BLaER1 treated with 17β-estradiol and CSF1 and Interleukin-3, amounts not matched to agents 10 nM and 100 nM (cell line): Measurements from ENCODE around the gene VRK3.
"Not testable (repeated sequence)": the region's sequence is repeated elsewhere in the genome, so short reads cannot be mapped to it uniquely, and the experiment has no call there.

ENCODE experiments used
- H3K27ac ChIP-seq, 11 experiments: shearing (Covaris generic); formaldehyde crosslinking; 2 replicates each; pipeline ENCODE4 v1.8.1; 2022
- H3K27me3 ChIP-seq, 11 experiments: shearing (Covaris generic); formaldehyde crosslinking; 2 replicates each; pipeline ENCODE4 v1.8.1; 2022
- H3K36me3 ChIP-seq, 11 experiments: shearing (Covaris generic); formaldehyde crosslinking; 2 replicates each; pipeline ENCODE4 v1.8.1; 2022
- H3K4me1 ChIP-seq, 10 experiments: shearing (Covaris generic); formaldehyde crosslinking; 2 replicates each; pipeline ENCODE4 v1.8.1; 2022
- H3K4me2 ChIP-seq, 11 experiments: shearing (Covaris generic); formaldehyde crosslinking; 2 replicates each; pipeline ENCODE4 v1.8.1; 2022
- H3K4me3 ChIP-seq, 10 experiments: shearing (Covaris generic); formaldehyde crosslinking; 2 replicates each; pipeline ENCODE4 v1.8.1; 2022
- H3K9ac ChIP-seq, 11 experiments: shearing (Covaris generic); formaldehyde crosslinking; 2 replicates each; pipeline ENCODE4 v1.8.1; 2022
- H3K9me3 ChIP-seq, 11 experiments: shearing (Covaris generic); formaldehyde crosslinking; replicated peaks in 1 of 11; 2 replicates each; pipeline ENCODE4 v1.8.1; 2022
- H4K20me1 ChIP-seq, 11 experiments: shearing (Covaris generic); formaldehyde crosslinking; 2 replicates each; pipeline ENCODE4 v1.8.1; 2022
- Cebpa-rat ChIP-seq, 11 experiments: shearing (Covaris generic); IDR thresholded peaks; 2 replicates each; pipeline ENCODE4 v1.8.1; 2022

Gene VRK3

DNA sequence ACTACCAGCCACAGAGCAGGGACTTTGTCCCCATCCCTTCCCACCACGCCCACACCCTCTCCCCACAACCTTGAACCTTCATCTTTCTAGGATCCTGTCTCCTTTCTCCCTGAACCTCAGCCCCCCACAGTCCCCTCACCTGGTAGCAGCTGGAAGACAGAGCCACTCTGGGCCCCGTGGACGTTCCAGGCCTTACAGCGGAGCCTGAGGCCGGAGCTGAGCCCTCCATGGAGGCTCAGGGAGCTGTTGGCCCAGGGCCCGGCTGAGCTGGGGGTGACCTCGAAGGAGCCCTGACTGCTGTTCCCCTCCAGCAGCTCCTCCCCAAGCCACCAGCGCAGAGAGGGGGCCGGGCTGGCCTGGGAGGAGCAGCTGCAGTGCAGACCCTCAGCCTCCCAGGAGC, 67.0 kb downstream of the VRK3 start:
- not testable (repeated sequence) for H4K20me1 ChIP-seq, H3K9ac ChIP-seq, H3K36me3 ChIP-seq, H3K27ac ChIP-seq, H3K27me3 ChIP-seq, H3K4me3 ChIP-seq, H3K4me2 ChIP-seq
- Histone ChIP-seq H3K4me1 (peaks cover 22 to 53% (median 27%) of the 10 kb centered on the region in 10 experiments), H3K9me3 (peaks cover 0 to 18% (median 5%) of the 10 kb centered on the region in 11 experiments; a peak in 15 of 22 replicates)

DNA sequence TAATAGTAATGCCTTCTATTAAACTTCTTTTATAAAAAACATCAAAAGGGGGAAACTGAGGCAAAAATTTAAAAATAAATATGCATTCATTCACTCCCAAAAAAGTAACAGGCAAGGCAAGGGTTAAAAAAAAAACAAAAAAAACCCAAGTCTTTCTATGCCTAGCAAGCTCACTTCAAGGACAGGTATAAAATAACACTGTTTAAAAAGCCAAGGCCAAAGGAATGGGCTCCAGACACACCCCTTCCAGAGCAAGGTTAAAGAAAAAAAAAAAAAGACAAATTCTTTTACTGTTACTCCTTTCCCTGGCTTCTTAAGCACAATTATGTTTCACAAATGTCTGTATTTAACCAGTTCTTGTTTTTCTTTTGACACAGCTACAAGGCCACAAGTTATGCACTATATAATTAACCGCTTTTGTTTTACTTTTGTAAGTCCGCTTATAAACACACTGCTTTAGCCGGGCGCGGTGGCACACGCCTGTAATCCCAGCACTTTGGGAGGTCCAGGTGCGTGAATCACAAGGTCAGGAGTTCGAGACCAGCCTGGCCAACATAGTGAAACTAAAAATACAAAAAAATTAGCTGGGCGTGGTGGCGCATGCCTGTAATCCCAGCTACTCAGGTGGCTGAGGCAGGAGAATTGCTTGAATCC, 67.8 kb downstream of the VRK3 start:
- Histone ChIP-seq H3K27me3 (no peaks in the 10 kb centered on the region), H3K4me1 (peaks cover 27 to 60% (median 35%) of the 10 kb centered on the region in 10 experiments), H4K20me1 (peaks cover 0 to 8% (median 0%) of the 10 kb centered on the region in 11 experiments; a peak in 3 of 22 replicates), H3K4me3 (no peak overlapping the region), H3K36me3 (no peaks in the 10 kb centered on the region), H3K9ac (no peak overlapping the region), H3K27ac (no peak overlapping the region), H3K9me3 (peaks cover 0 to 18% (median 6%) of the 10 kb centered on the region in 11 experiments; a peak in 13 of 22 replicates), H3K4me2 (no peak overlapping the region)
- TF ChIP-seq Cebpa-rat (IDR thresholded peaks at IDR 0.05): no peak

DNA sequence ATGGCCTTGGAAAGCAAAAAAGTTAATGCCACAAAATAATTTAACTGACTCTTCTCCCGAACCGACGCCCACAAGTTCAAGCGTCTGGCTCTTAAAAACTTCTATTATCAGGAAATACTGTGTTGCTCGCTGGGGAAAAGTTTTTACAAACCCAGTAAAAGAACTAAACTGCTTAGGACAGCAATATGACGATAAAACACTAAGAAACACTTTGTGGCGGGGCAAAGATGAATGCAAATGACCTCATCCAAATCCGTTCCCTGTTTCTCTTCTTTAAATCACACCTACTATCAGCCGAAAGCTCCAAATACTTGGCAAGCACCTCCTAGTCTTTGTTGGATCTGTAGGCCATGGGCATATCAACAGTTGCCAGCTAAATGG, 69.1 kb downstream of the VRK3 start:
- Histone ChIP-seq H3K4me2 (peak overlapping the region in 4 of 11 experiments; percentile 82 to 93 (median 85); a peak in 6 of 22 replicates), H3K9me3 (peaks cover 0 to 18% (median 10%) of the 10 kb centered on the region in 11 experiments; a peak in 12 of 22 replicates), H4K20me1 (peaks cover 0 to 8% (median 0%) of the 10 kb centered on the region in 11 experiments; a peak in 3 of 22 replicates), H3K9ac (no peak overlapping the region), H3K27ac (no peak overlapping the region), H3K4me1 (peaks cover 32 to 62% (median 48%) of the 10 kb centered on the region in 10 experiments), H3K27me3 (no peaks in the 10 kb centered on the region), H3K36me3 (no peaks in the 10 kb centered on the region), H3K4me3 (no peak overlapping the region)
- TF ChIP-seq Cebpa-rat (IDR thresholded peaks at IDR 0.05): no peak

DNA sequence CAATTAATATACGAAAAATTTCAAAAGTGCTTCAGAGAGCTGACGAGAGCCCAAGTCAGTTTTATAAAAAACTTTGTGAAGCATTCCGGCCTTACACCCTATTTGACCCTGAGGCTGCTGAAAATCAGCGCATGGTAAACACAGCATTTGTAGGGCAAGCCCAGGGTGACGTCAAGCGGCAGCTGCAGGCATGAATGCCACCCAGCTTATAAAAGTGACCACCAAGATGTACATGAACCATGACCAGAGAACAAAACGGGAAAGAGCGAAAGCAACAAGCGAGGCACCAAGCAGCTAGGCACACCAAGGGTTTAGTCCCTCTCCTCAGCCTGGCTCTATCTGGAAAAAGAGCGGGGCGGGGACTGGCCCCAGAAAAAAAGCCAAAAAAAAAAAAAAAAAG, 70.2 kb downstream of the VRK3 start:
- peaks cover 35 to 67% (median 57%) of the 10 kb centered on the region in 10 experiments for H3K4me1 ChIP-seq
- TF ChIP-seq Cebpa-rat (IDR thresholded peaks at IDR 0.05): no peak
- H3K4me2 ChIP-seq: peak overlapping the region; percentile 57 to 93 (median 71); a peak in 20 of 22 replicates
- no peak overlapping the region for H3K9ac ChIP-seq
- H3K9me3 ChIP-seq: peaks cover 0 to 17% (median 10%) of the 10 kb centered on the region in 11 experiments; a peak in 12 of 22 replicates
- no peaks in the 10 kb centered on the region; a peak in 1 of 22 replicates for H3K36me3 ChIP-seq
- H3K4me3 ChIP-seq: peak overlapping the region in 2 of 10 experiments; percentile 8 to 11; a peak in 1 of 20 replicates
- no peaks in the 10 kb centered on the region for H3K27me3 ChIP-seq
- peaks cover 0 to 8% (median 0%) of the 10 kb centered on the region in 11 experiments; a peak in 3 of 22 replicates for H4K20me1 ChIP-seq
- H3K27ac ChIP-seq: no peak overlapping the region

DNA sequence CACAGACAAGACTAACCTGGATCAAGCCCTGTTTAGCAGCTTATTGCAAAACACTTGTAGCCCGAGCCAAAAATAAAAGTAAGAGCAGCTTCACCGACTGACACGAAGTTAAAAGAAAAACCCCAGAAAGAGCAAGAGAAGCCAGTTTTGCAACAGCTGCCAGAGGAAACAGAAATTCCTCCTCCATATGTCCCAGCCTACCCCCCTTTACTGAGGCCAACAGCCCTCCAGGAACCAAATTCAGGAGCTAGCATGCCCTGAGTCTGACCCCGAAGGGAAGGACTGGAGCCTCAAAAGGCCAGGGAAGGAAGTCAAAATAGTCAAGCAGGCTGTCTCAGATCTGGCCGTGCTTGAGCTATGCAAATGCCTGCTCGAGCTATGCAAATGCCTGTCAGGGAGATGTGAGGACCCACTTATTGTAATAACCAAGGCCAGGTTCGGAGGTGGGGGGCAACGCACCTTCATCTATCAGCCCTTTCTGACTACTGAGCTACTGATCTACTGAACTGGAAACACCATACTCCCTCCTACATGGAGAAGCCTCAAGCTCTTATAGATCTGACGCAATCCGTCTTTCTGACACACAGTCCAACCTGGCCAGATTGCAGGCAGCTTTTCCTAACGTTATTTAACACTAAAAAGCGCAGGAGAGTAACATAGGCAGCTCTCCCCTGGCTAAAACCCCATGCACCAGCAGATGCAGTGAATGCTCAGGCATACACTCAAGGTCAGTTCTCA, 70.9 kb downstream of the VRK3 start:
- Histone ChIP-seq H3K4me1 (peaks cover 35 to 67% (median 57%) of the 10 kb centered on the region in 10 experiments), H3K27ac (peak overlapping the region in 3 of 11 experiments; percentile 7 to 28 (median 24); a peak in 4 of 22 replicates), H3K36me3 (no peaks in the 10 kb centered on the region; a peak in 1 of 22 replicates), H3K4me2 (peak overlapping the region; percentile 57 to 93 (median 71)), H4K20me1 (peaks cover 0 to 8% (median 0%) of the 10 kb centered on the region in 11 experiments; a peak in 3 of 22 replicates), H3K4me3 (peak overlapping the region in 4 of 10 experiments; percentile 8 to 41 (median 12); a peak in 4 of 20 replicates), H3K27me3 (no peaks in the 10 kb centered on the region), H3K9ac (peak overlapping the region in 3 of 11 experiments; percentile 8 to 39 (median 32); a peak in 1 of 22 replicates), H3K9me3 (peaks cover 0 to 17% (median 10%) of the 10 kb centered on the region in 11 experiments; a peak in 12 of 22 replicates)
- TF ChIP-seq Cebpa-rat (IDR thresholded peaks at IDR 0.05): peak in 4 of 11 experiments; percentile 13 to 52 (median 24); a peak in 3 of 22 replicates

DNA sequence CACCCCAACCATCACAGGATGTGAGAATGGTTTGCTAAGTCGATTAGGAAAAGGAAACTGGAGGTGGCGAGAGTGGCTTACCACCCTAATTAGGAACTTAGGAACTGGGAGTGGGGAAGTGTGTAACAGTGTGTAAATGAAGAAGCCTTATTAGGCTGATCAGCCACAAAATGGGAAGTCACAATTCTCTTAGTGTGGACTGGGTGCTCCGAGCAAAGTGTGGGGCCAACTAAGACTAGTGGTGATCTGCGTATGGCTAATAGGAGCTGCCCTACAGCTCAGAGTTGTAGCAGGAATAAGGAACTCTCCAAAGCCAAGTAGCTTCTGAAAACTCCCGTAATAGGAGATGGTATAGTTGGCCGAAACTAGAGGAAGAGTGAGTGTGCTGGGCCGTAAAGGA, 71.8 kb downstream of the VRK3 start:
- no peak overlapping the region for H3K9ac ChIP-seq
- no peak for TF ChIP-seq Cebpa-rat (IDR thresholded peaks at IDR 0.05)

DNA sequence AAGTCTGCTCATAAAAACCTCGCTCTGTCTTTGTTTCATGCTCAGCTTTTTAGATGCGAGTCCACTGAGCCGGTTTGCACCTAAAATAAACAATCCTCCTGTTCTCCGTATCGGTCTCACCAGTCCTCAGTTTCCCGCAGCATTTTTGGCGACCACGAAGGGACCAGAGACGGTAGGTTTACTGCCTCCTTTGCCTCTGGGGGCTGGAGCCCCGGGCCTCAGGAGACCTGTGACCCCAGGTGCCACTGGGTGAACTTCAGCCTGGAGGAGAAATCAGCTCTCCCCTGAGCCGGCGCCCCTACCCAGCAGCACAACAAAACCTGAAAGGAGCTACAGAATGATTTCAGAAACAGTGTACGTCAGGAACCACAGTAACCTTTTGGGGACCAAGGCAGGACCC, 72.3 kb downstream of the VRK3 start:
- peak overlapping the region in 2 of 10 experiments; percentile 1 to 47; a peak in 2 of 20 replicates for H3K4me3 ChIP-seq
- no peak overlapping the region for H3K9ac ChIP-seq
- TF ChIP-seq Cebpa-rat (IDR thresholded peaks at IDR 0.05): no peak
- peaks cover 35 to 67% (median 57%) of the 10 kb centered on the region in 10 experiments for H3K4me1 ChIP-seq
- H4K20me1 ChIP-seq: peaks cover 0 to 8% (median 0%) of the 10 kb centered on the region in 11 experiments; a peak in 3 of 22 replicates
- H3K4me2 ChIP-seq: peak overlapping the region; percentile 57 to 93 (median 71)
- H3K9me3 ChIP-seq: peaks cover 0 to 17% (median 10%) of the 10 kb centered on the region in 11 experiments; a peak in 12 of 22 replicates
- no peaks in the 10 kb centered on the region; a peak in 1 of 22 replicates for H3K36me3 ChIP-seq
- H3K27ac ChIP-seq: peak overlapping the region in 4 of 11 experiments; percentile 5 to 24 (median 7); a peak in 2 of 22 replicates
- no peaks in the 10 kb centered on the region for H3K27me3 ChIP-seq

More for the DNA sequence above, 71.8 kb downstream of the VRK3 start:
- H3K36me3 ChIP-seq: no peaks in the 10 kb centered on the region; a peak in 1 of 22 replicates
- peaks cover 0 to 8% (median 0%) of the 10 kb centered on the region in 11 experiments; a peak in 3 of 22 replicates for H4K20me1 ChIP-seq
- H3K27ac ChIP-seq: peak overlapping the region in 5 of 11 experiments; percentile 5 to 28 (median 19); a peak in 6 of 22 replicates
- H3K4me1 ChIP-seq: peaks cover 35 to 67% (median 57%) of the 10 kb centered on the region in 10 experiments
- peaks cover 0 to 17% (median 10%) of the 10 kb centered on the region in 11 experiments; a peak in 12 of 22 replicates for H3K9me3 ChIP-seq
- peak overlapping the region; percentile 57 to 93 (median 71) for H3K4me2 ChIP-seq
- H3K27me3 ChIP-seq: no peaks in the 10 kb centered on the region
- peak overlapping the region in 2 of 10 experiments; percentile 1 to 47; a peak in 2 of 20 replicates for H3K4me3 ChIP-seq

DNA sequence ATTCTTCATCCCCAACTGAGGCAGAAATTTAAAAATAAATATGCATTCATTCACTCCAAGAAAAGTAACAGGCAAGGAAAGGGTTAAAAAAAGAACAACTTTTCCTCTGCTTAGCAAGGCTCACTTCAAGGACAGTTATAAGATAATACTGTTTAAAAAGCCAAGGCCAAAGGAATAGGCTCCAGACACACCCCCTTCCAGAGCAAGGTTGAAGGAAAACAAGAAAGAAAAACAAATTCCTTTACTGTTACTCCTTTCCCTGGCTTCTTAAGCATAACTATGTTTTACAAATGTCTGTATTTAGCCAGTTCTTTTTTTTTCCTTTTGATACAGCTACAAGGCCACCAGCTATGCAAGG, 72.7 kb downstream of the VRK3 start:
- no peak overlapping the region for H3K9ac ChIP-seq
- H3K27ac ChIP-seq: no peak overlapping the region
- H3K4me1 ChIP-seq: peaks cover 35 to 67% (median 57%) of the 10 kb centered on the region in 10 experiments
- H3K27me3 ChIP-seq: no peaks in the 10 kb centered on the region
- H3K4me3 ChIP-seq: no peak overlapping the region
- H3K9me3 ChIP-seq: peaks cover 0 to 17% (median 10%) of the 10 kb centered on the region in 11 experiments; a peak in 12 of 22 replicates
- no peaks in the 10 kb centered on the region; a peak in 1 of 22 replicates for H3K36me3 ChIP-seq
- peak overlapping the region in 9 of 11 experiments; percentile 57 to 93 (median 80); a peak in 17 of 22 replicates for H3K4me2 ChIP-seq
- no peak for TF ChIP-seq Cebpa-rat (IDR thresholded peaks at IDR 0.05)
- peaks cover 0 to 8% (median 0%) of the 10 kb centered on the region in 11 experiments; a peak in 3 of 22 replicates for H4K20me1 ChIP-seq
